OCI-LY7 (cell line): ENCODE results near the gene RNGTT. TPM values are rescaled to one million over a fixed set of nuclear protein-coding genes. Genes with fewer than 3 reads are reported as not detected.

Source experiments
- BruUV-seq: library from RNA; stranded (reverse); fragments of 400-500 nt; replicated peaks from 2 replicates; lab custom pipeline; 2021; lab: Mats Ljungman, UMichigan
- CTCF ChIA-PET: fragments of 300-600 bp; sonication (Branson Sonifier 250); formaldehyde crosslinking; loops from one replicate; lab custom pipeline; 2022; ENCODE audit warnings: antibody characterized with exemption; ENCODE audit not compliant: unreplicated experiment; lab: Charles Lee
- POLR2A ChIA-PET: fragments of 300-600 bp; sonication (Branson Sonifier 250); formaldehyde crosslinking; loops from one replicate; lab custom pipeline; 2022; ENCODE audit warnings: antibody characterized with exemption; lab: Charles Lee
- DNase-seq: peaks from one replicate; pipeline ENCODE4 v3.0.0-alpha.2; 2015; ENCODE audit warnings: low spot score
- H2AFZ ChIP-seq: fragments of 200-600 bp; sonication (generic), shearing (Covaris generic); 2 replicates; pipeline ENCODE4 v1.6.1; 2014; ENCODE audit warnings: mild to moderate bottlenecking, antibody characterized with exemption, low read length, moderate library complexity
- H3K27ac ChIP-seq: fragments of 200-600 bp; sonication (generic); 2 replicates; pipeline ENCODE4 v1.5.1; 2014; ENCODE audit warnings: mixed run types, low read depth, mild to moderate bottlenecking, moderate library complexity, low read length, inconsistent platforms; ENCODE audit not compliant: poor library complexity, severe bottlenecking
- H3K36me3 ChIP-seq: fragments of 200-600 bp; sonication (generic); 2 replicates; pipeline ENCODE4 v1.6.1; 2014; ENCODE audit warnings: mild to moderate bottlenecking, antibody characterized with exemption, low read length, moderate library complexity, mixed read lengths; ENCODE audit not compliant: insufficient read depth
- H3K4me1 ChIP-seq: fragments of 200-600 bp; sonication (generic); 2 replicates; pipeline ENCODE4 v1.5.1; 2014; ENCODE audit warnings: mild to moderate bottlenecking, low read length; ENCODE audit not compliant: insufficient read depth, poor library complexity, severe bottlenecking
- H3K4me2 ChIP-seq: fragments of 200-600 bp; sonication (generic); 2 replicates; pipeline ENCODE4 v1.6.1; 2014; ENCODE audit warnings: mild to moderate bottlenecking, low read length
- H3K4me3 ChIP-seq: fragments of 200-600 bp; sonication (generic); 2 replicates; pipeline ENCODE4 v1.5.1; 2014; ENCODE audit warnings: mild to moderate bottlenecking, low read depth, low read length; ENCODE audit not compliant: poor library complexity, severe bottlenecking
- H3K79me2 ChIP-seq: fragments of 200-600 bp; sonication (generic); 2 replicates; pipeline ENCODE4 v1.6.1; 2016; ENCODE audit warnings: low read depth, mild to moderate bottlenecking, low read length, moderate library complexity, mixed read lengths; ENCODE audit not compliant: insufficient read depth
- H3K9me2 ChIP-seq: fragments of 200-600 bp; sonication (generic); 2 replicates; pipeline ENCODE4 v1.6.1; 2016; ENCODE audit warnings: mild to moderate bottlenecking, low read length, mixed read lengths; ENCODE audit not compliant: insufficient read depth
- H3K9me3 ChIP-seq: fragments of 200-600 bp; sonication (generic); 2 replicates; pipeline ENCODE4 v1.6.1; 2014; ENCODE audit warnings: mild to moderate bottlenecking, mixed run types, low read length, mixed read lengths
- H4K20me1 ChIP-seq: fragments of 200-600 bp; sonication (generic); 2 replicates; pipeline ENCODE4 v1.6.1; 2014; ENCODE audit warnings: mild to moderate bottlenecking, antibody characterized with exemption, low read length, moderate library complexity, mixed read lengths; ENCODE audit not compliant: insufficient read depth
- CTCF ChIP-seq: fragments of 200-600 bp; sonication (generic); conservative IDR thresholded peaks from 2 replicates; pipeline ENCODE4 v1.5.1; 2014; ENCODE audit warnings: mild to moderate bottlenecking, antibody characterized with exemption, low read length, moderate library complexity, mixed read lengths
- EZH2phosphoT487 ChIP-seq: fragments of 200-600 bp; sonication (generic); IDR thresholded peaks from 2 replicates; pipeline ENCODE4 v1.6.1; 2018; ENCODE audit warnings: low read depth, borderline replicate concordance, mild to moderate bottlenecking, mixed run types, antibody characterized with exemption, low read length, moderate library complexity, mixed read lengths
- intact Hi-C: fragments of 100-400 bp; cut with micrococcal nuclease; formaldehyde crosslinking; loops from one replicate; pipeline ENCODE4 v1.10.0; 2022; ENCODE audit not compliant: unreplicated experiment
- total RNA-seq, 2 experiments: library from RNA; depleted of rRNA in 1 of 2; stranded (reverse); fragments of >200 nt in 1 of 2; shearing (Covaris generic) in 1 of 2; gene quantifications; 2 replicates each; pipeline ENCODE4 v1.2.3, GENCODE V29; 2014 to 2022

The RNGTT gene
- total RNA-seq, 2 experiments from 2014 or later: 38.2 to 41.7 TPM

- peaks cover 88% of the 10 kb centered on the region for H3K4me1 ChIP-seq
- peak overlapping the region; percentile 63 for H3K4me3 ChIP-seq
- intact Hi-C loops: loop anchor here (1.0 to 10.0 kb wide), 5 partner anchors 116 to 1686 kb away; partner anchors contain the start of genes AKIRIN2 and PNRC1
- ChIA-PET POLR2A (no interaction called here), CTCF (no interaction called here)
- H3K36me3 ChIP-seq: peaks cover 54% of the 10 kb centered on the region
- TF ChIP-seq EZH2phosphoT487: no peak
- no peak; the same call in 1 of the 2 replicates for TF ChIP-seq CTCF
- H3K9me2 ChIP-seq: no peaks in the 10 kb centered on the region
- H4K20me1 ChIP-seq: no peaks in the 10 kb centered on the region
- no peak overlapping the region; the same call in 1 of the 2 replicates for H2AFZ ChIP-seq
- peaks cover 27% of the 10 kb centered on the region; the same call in 1 of the 2 replicates for H3K79me2 ChIP-seq
- H3K4me2 ChIP-seq: peak overlapping the region; percentile 75
- H3K9me3 ChIP-seq: peaks cover 51% of the 10 kb centered on the region
- DNase-seq: peak; percentile 97
- H3K27ac ChIP-seq: peak overlapping the region; percentile 95
- no TSS peak for BruUV-seq
These were observed 347.0 kb downstream of the RNGTT start for GRCh38 chr6:88616380-88616779.

GRCh38 chr6:88614316-88614877 is 349.0 kb downstream of the RNGTT start:
- peak overlapping the region; percentile 63 for H3K4me3 ChIP-seq
- H3K36me3 ChIP-seq: peaks cover 38% of the 10 kb centered on the region
- peaks cover 47% of the 10 kb centered on the region; the same call in 1 of the 2 replicates for H3K79me2 ChIP-seq
- BruUV-seq: no TSS peak
- TF ChIP-seq EZH2phosphoT487: no peak
- TF ChIP-seq CTCF: no peak
- peaks cover 97% of the 10 kb centered on the region for H3K4me1 ChIP-seq
- peak overlapping the region; percentile 75 for H3K4me2 ChIP-seq
- H3K9me2 ChIP-seq: no peaks in the 10 kb centered on the region
- CTCF ChIA-PET: interaction anchor here (1.2 to 1.5 kb wide), 2 partner anchors 9 to 14 kb away, joined by 3 to 4 read pairs; no protein-coding TSS in a partner anchor
- peak; percentile 82 for DNase-seq
- peaks cover 31% of the 10 kb centered on the region; the same call in 1 of the 2 replicates for H3K9me3 ChIP-seq
- H2AFZ ChIP-seq: no peak overlapping the region; the same call in 1 of the 2 replicates
- intact Hi-C loops: loop anchor here (1.0 to 10.0 kb wide), 7 partner anchors 168 to 857 kb away; partner anchors contain the start of gene PNRC1
- POLR2A ChIA-PET: interaction anchor here (0.5 to 5.6 kb wide), 30 partner anchors 8 to 743 kb away, joined by 3 to 55 read pairs (median 6); partner anchors contain the start of genes CNR1 and RNGTT
- H3K27ac ChIP-seq: peak overlapping the region; percentile 95
- H4K20me1 ChIP-seq: no peaks in the 10 kb centered on the region

GRCh38 chr6:88612631-88613030 is 350.8 kb downstream of the RNGTT start:
- Histone ChIP-seq H3K4me1 (peaks cover 92% of the 10 kb centered on the region), H3K9me2 (no peaks in the 10 kb centered on the region), H4K20me1 (no peaks in the 10 kb centered on the region), H3K36me3 (peaks cover 32% of the 10 kb centered on the region), H3K79me2 (peaks cover 48% of the 10 kb centered on the region; the same call in 1 of the 2 replicates), H3K9me3 (peaks cover 18% of the 10 kb centered on the region; the same call in 1 of the 2 replicates), H2AFZ (no peak overlapping the region), H3K27ac (peak overlapping the region; percentile 95), H3K4me3 (peak overlapping the region; percentile 63), H3K4me2 (peak overlapping the region; percentile 75)
- no TSS peak for BruUV-seq
- peak; percentile 98 for DNase-seq
- no peak for TF ChIP-seq CTCF
- TF ChIP-seq EZH2phosphoT487: no peak
- ChIA-PET CTCF (no interaction called here), POLR2A (interaction anchor here (0.6 to 5.6 kb wide), 25 partner anchors 9 to 913 kb away, joined by 3 to 55 read pairs (median 6); partner anchors contain the start of gene CNR1)
- intact Hi-C loops: loop anchor here (1.0 to 10.0 kb wide), 8 partner anchors 170 to 855 kb away; partner anchors contain the start of genes CNR1 and PNRC1
